Glutamatergic neuron (in vitro differentiated cells): ENCODE data around the gene BACH2. TPM values are rescaled to one million over a fixed set of nuclear protein-coding genes. Genes with fewer than 3 reads are reported as not detected.

Source experiments
- DNase-seq: peaks from one replicate; pipeline ENCODE4 v3.0.0; 2022
- H3K27ac Mint-ChIP-seq: one replicate; pipeline ENCODE4 v1.8.0; 2020; ENCODE audit warnings: mild to moderate bottlenecking, mixed read lengths, inconsistent platforms; ENCODE audit not compliant: unreplicated experiment
- H3K27me3 Mint-ChIP-seq: one replicate; pipeline ENCODE4 v1.8.0; 2020; ENCODE audit warnings: mild to moderate bottlenecking, moderate library complexity, mixed read lengths, inconsistent platforms; ENCODE audit not compliant: unreplicated experiment
- H3K36me3 Mint-ChIP-seq: one replicate; pipeline ENCODE4 v1.8.0; 2020; ENCODE audit warnings: mild to moderate bottlenecking, mixed read lengths, inconsistent platforms; ENCODE audit not compliant: unreplicated experiment
- H3K4me1 Mint-ChIP-seq: one replicate; pipeline ENCODE4 v1.8.0; 2020; ENCODE audit warnings: mild to moderate bottlenecking, low read depth, mixed read lengths, inconsistent platforms; ENCODE audit not compliant: unreplicated experiment
- H3K4me3 Mint-ChIP-seq: one replicate; pipeline ENCODE4 v1.8.0; 2020; ENCODE audit warnings: mild to moderate bottlenecking, mixed read lengths, inconsistent platforms; ENCODE audit not compliant: unreplicated experiment
- H3K9me3 Mint-ChIP-seq: one replicate; pipeline ENCODE4 v1.8.0; 2020; ENCODE audit warnings: mild to moderate bottlenecking, moderate library complexity, mixed read lengths, inconsistent platforms; ENCODE audit not compliant: unreplicated experiment
- CTCF ChIP-seq: fragments of 200-600 bp; sonication (generic); IDR thresholded peaks from one replicate; pipeline ENCODE4 v1.5.0; 2021; ENCODE audit not compliant: partially characterized antibody, unreplicated experiment
- total RNA-seq: library from RNA; stranded (reverse); fragmentation: NEBNext Ultra II Directional; extraction: Animal tissue kit (Norgen Biotek cat#: 25700); gene quantifications from one replicate; pipeline ENCODE4 v1.2.1, GENCODE V29; 2021; ENCODE audit not compliant: unreplicated experiment

Gene BACH2
- total RNA-seq, 1 donor from 2014 or later: 96.4 TPM

DNA sequence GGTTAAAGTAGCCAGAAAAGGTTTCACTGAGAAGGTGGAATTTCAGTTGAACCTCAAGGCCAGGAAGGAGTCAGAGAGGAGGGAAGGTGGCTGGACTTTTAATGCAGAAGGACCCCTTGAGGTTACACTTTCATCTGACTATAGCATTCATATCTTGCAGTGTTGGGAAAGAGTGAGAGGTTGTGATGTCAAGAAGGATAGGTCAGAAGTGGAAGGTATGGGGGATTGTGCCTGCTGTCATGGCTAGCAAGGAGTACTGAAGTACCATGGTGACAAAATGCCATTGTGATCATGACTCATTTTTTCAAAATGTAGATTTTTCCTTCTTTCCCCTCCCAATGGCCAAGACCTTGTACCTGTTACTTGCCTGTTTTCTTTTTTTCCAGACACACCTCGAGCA, 5.2 kb upstream of the BACH2 start:
- no peak for DNase-seq
- Mint-ChIP-seq H3K4me3 (no peak overlapping the region), H3K9me3 (peaks cover 6% of the 10 kb centered on the region), H3K27ac (no peak overlapping the region), H3K36me3 (peaks cover 4% of the 10 kb centered on the region), H3K27me3 (peaks cover 7% of the 10 kb centered on the region), H3K4me1 (peaks cover 2% of the 10 kb centered on the region)
- TF ChIP-seq CTCF: no peak

DNA sequence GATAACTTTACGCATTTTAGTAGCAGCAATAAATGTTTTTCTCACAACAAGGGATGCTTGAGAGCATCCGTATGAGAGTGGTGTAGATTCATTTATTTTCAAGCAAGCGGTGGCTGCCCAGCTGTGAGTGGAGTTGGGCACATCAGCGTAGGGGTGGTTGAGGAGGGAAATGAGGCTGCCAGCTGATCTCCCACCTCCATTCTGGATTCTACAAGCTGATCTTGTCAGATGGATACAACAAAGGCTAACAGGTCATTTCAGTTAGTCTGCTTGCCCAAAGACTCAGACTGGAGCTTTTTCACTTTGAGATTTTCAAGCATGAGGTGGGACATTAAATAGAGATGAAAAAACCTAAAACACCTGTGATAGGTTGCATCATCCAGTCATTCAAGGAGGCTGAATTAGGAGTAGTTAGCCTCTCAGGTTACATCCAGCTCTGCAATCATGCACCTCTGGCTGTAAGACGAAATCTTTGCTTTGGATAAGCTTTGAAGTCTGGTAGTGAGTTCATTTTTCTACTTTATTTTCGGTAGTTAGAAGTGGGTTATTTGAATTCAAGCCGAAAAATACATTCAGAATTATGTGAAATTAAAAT, 1.9 kb upstream of the BACH2 start:
- H3K4me3 Mint-ChIP-seq: no peak overlapping the region
- DNase-seq: no peak
- H3K27me3 Mint-ChIP-seq: peaks cover 11% of the 10 kb centered on the region
- H3K9me3 Mint-ChIP-seq: peaks cover 14% of the 10 kb centered on the region
- H3K36me3 Mint-ChIP-seq: peaks cover 2% of the 10 kb centered on the region
- TF ChIP-seq CTCF: no peak
- no peak overlapping the region for H3K27ac Mint-ChIP-seq
- peaks cover 10% of the 10 kb centered on the region for H3K4me1 Mint-ChIP-seq

DNA sequence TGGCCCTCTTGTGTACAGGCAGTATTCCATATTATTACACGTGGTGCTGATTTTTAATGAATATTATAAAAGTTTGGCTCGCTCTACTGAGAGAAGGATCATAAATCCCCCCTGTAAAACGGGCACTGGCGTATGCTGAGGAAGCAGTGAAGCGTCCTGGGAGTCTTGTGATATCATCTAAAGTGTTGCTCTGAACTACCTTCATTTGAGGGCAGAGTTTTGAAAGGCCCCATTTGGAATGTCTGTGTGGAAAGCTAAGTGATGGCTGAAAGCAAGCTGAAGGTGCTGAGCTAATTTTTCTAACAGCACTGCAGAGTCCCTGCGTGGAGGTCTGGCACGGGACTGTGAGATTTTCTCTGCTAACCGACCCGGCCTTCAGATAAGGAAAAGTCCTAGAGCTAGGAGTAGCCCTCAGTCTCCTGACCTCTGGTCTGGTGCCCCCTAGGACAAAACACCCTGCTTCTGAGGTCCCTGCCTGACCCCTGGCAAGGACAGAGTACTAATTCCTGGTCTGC, 1.3 kb upstream of the BACH2 start:
- H3K27me3 Mint-ChIP-seq: peaks cover 10% of the 10 kb centered on the region
- no peak for TF ChIP-seq CTCF
- H3K36me3 Mint-ChIP-seq: no peaks in the 10 kb centered on the region
- H3K9me3 Mint-ChIP-seq: peaks cover 17% of the 10 kb centered on the region
- peak overlapping the region; percentile 75 for H3K4me3 Mint-ChIP-seq
- peaks cover 17% of the 10 kb centered on the region for H3K4me1 Mint-ChIP-seq
- peak overlapping the region; percentile 68 for H3K27ac Mint-ChIP-seq
- DNase-seq: no peak

DNA sequence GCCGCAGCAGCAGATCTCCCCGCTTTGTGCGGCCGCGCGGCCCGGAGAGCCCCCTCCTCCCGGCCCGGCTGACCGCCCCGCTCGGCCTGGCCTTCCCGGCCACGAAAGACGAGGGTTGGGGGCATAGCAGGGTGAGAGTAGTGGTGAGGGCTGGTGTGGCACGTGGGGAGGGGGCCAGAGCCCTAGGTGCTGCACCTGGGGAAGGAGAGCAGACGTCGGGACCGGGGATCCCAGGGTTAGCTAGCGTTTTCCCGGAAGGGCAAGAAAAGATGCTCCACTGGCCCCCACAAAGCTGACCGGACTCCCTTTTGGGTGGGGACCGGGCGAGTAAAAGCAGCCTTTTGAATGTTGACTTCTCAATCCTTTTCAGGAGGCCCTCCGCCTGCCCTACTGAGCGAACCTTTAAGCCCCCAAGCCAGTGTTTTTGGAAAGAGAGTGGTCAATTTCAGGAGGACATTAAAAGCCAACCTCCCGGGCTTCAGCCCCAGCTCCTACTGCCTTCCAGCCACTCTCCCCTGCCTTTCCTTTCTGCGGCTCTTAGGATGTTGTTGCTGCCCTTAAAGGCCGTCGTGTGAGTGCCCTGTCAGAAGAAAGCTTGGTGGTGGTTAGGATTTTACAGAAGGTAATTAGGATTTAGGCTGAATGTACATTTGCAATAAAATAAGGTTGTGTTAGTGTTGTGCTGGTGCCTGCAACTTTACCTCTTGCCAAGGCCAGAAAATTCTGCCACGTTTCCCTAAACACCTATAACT, 648 bp upstream of the BACH2 start:
- Mint-ChIP-seq H3K27ac (peak overlapping the region; percentile 68), H3K9me3 (peaks cover 17% of the 10 kb centered on the region), H3K36me3 (no peaks in the 10 kb centered on the region), H3K4me3 (peak overlapping the region; percentile 75), H3K27me3 (peaks cover 12% of the 10 kb centered on the region), H3K4me1 (peaks cover 23% of the 10 kb centered on the region)
- no peak for TF ChIP-seq CTCF
- no peak for DNase-seq

- H3K27me3 Mint-ChIP-seq: peaks cover 12% of the 10 kb centered on the region
Measured at GRCh38 chr6:90295854-90296340, 746 bp downstream of the BACH2 start.

More at GRCh38 chr6:90295854-90296340, 746 bp downstream of the BACH2 start:
- Mint-ChIP-seq H3K4me1 (peaks cover 32% of the 10 kb centered on the region), H3K27ac (peak overlapping the region; percentile 86), H3K36me3 (no peaks in the 10 kb centered on the region), H3K9me3 (peaks cover 14% of the 10 kb centered on the region), H3K4me3 (peak overlapping the region; percentile 95)
- DNase-seq: peak; percentile 68
- peak; percentile 5 for TF ChIP-seq CTCF
